GM23338 (cell line): ENCODE measurements around the gene CYB5D1. TPM values are rescaled to one million over a fixed set of nuclear protein-coding genes. Genes with fewer than 3 reads are reported as not detected.
A peak's percentile ranks its signal among the peaks of the same experiment; 100 is the strongest.

Experiments
- ATAC-seq: fragments of 200-7000 bp; cut with Tn5 transposase; 3 replicates; pipeline ENCODE4 v1.9.1; 2020
- DNase-seq: peaks from one replicate; pipeline ENCODE4 v3.0.0-alpha.2; 2015; ENCODE audit warnings: low spot score
- H2AFZ ChIP-seq: fragments of 200-600 bp; sonication (generic); 2 replicates; pipeline ENCODE4 v1.8.0; 2016; ENCODE audit warnings: antibody characterized with exemption, mild to moderate bottlenecking, moderate library complexity
- H3F3A ChIP-seq: fragments of 200-600 bp; sonication (generic); replicated peaks from 2 replicates; pipeline ENCODE4 v1.8.0; 2017; ENCODE audit warnings: antibody characterized with exemption, mixed run types, low read depth
- H3K27ac ChIP-seq: fragments of 200-600 bp; sonication (generic); 2 replicates; pipeline ENCODE4 v1.6.1; 2016; ENCODE audit warnings: low read depth
- H3K27me3 ChIP-seq: fragments of 200-600 bp; sonication (generic); 2 replicates; pipeline ENCODE4 v1.8.0; 2016; ENCODE audit warnings: mild to moderate bottlenecking, mixed run types, moderate library complexity; ENCODE audit not compliant: insufficient read depth
- H3K36me3 ChIP-seq: fragments of 200-600 bp; sonication (generic); 2 replicates; pipeline ENCODE4 v1.8.0; 2016; ENCODE audit warnings: mild to moderate bottlenecking; ENCODE audit not compliant: insufficient read depth
- H3K4me1 ChIP-seq: fragments of 200-600 bp; sonication (generic); 2 replicates; pipeline ENCODE4 v1.8.0; 2016; ENCODE audit warnings: mild to moderate bottlenecking, moderate library complexity; ENCODE audit not compliant: insufficient read depth
- H3K4me2 ChIP-seq: fragments of 200-600 bp; sonication (generic); 2 replicates; pipeline ENCODE4 v1.7.1; 2017; ENCODE audit warnings: mixed run types
- H3K4me3 ChIP-seq: fragments of 200-600 bp; sonication (generic); 2 replicates; pipeline ENCODE4 v1.6.1; 2016; ENCODE audit warnings: mixed run types
- H3K79me2 ChIP-seq: fragments of 200-600 bp; sonication (generic); replicated peaks from 2 replicates; pipeline ENCODE4 v1.8.0; 2017; ENCODE audit warnings: mild to moderate bottlenecking; ENCODE audit not compliant: insufficient read depth
- H3K9me2 ChIP-seq: fragments of 200-600 bp; sonication (generic); 2 replicates; pipeline ENCODE4 v1.8.0; 2017; ENCODE audit not compliant: insufficient read depth
- H4K20me1 ChIP-seq: fragments of 200-600 bp; sonication (generic); replicated peaks from 2 replicates; pipeline ENCODE4 v1.8.0; 2017; ENCODE audit warnings: mild to moderate bottlenecking; ENCODE audit not compliant: insufficient read depth
- H3K27ac Mint-ChIP-seq: 2 replicates; pipeline ENCODE4 v1.8.0; 2020; ENCODE audit warnings: inconsistent platforms, mild to moderate bottlenecking, moderate library complexity, mixed read lengths
- H3K27me3 Mint-ChIP-seq: 3 replicates; pipeline ENCODE4 v1.8.0; 2022; ENCODE audit warnings: low read depth, mild to moderate bottlenecking, moderate library complexity, mixed read lengths, inconsistent platforms; ENCODE audit not compliant: insufficient read depth, poor library complexity
- H3K36me3 Mint-ChIP-seq: 3 replicates; pipeline ENCODE4 v1.8.0; 2021; ENCODE audit warnings: low read depth, mild to moderate bottlenecking, inconsistent platforms, moderate library complexity, mixed read lengths
- H3K4me1 Mint-ChIP-seq: 3 replicates; pipeline ENCODE4 v1.8.0; 2020; ENCODE audit warnings: mild to moderate bottlenecking, inconsistent platforms, mixed read lengths
- H3K4me3 Mint-ChIP-seq: 3 replicates; pipeline ENCODE4 v1.8.0; 2021; ENCODE audit warnings: moderate library complexity, mild to moderate bottlenecking, inconsistent platforms, mixed read lengths
- H3K9me3 Mint-ChIP-seq: 3 replicates; pipeline ENCODE4 v1.8.0; 2020; ENCODE audit warnings: moderate library complexity, mild to moderate bottlenecking, inconsistent platforms, mixed read lengths
- CREB1 ChIP-seq: fragments of 250-450 bp; sonication (Bioruptor Pico); IDR thresholded peaks from 2 replicates; pipeline ENCODE4 v1.5.0; 2020; ENCODE audit warnings: low read depth, mild to moderate bottlenecking, moderate library complexity
- REST ChIP-seq: IDR thresholded peaks from one replicate; pipeline ENCODE4 v1.6.1; 2018; ENCODE audit warnings: antibody characterized with exemption; ENCODE audit not compliant: unreplicated experiment
- ZNF331 ChIP-seq: fragments of 250-450 bp; sonication (Bioruptor Pico); IDR thresholded peaks from 2 replicates; pipeline ENCODE4 v1.5.0; 2020; ENCODE audit warnings: low read depth, mild to moderate bottlenecking, moderate library complexity
- ZNF462 ChIP-seq: fragments of 250-450 bp; sonication (Bioruptor Pico); IDR thresholded peaks from 2 replicates; pipeline ENCODE4 v1.5.0; 2020; ENCODE audit warnings: mild to moderate bottlenecking, moderate library complexity
- polyA plus RNA-seq: library from polyadenylated mRNA; unstranded; fragments of >200 nt; fragmentation: Nextera tagmentation; extraction: Ambion mirVana; gene quantifications from 2 replicates; pipeline ENCODE4 v1.2.1, GENCODE V29; 2016
- total RNA-seq: library from RNA; depleted of rRNA; stranded (reverse); fragments of >200 nt; shearing (Covaris generic); gene quantifications from 2 replicates; pipeline ENCODE4 v1.2.3, GENCODE V29; 2014

The CYB5D1 gene
- total and polyA plus RNA-seq, 2 experiments from 2014 or later, result 3.5 to 8.4 TPM

- H3K27ac Mint-ChIP-seq, result peak overlapping the region; percentile 57; the same call in 1 of the 2 replicates
- peak; percentile 65 for ATAC-seq
- H3K27ac ChIP-seq, result no peak overlapping the region
Observed at GRCh38 chr17:7903154-7904103, 45.6 kb downstream of the CYB5D1 start.

GRCh38 chr17:7909089-7909488 is 51.3 kb downstream of the CYB5D1 start:
- Mint-ChIP-seq H3K4me1 (no peaks in the 10 kb centered on the region), H3K27ac (no peak overlapping the region), H3K9me3 (no peaks in the 10 kb centered on the region), H3K36me3 (peaks cover 7% of the 10 kb centered on the region; the same call in 2 of the 3 replicates), H3K4me3 (no peak overlapping the region), H3K27me3 (peaks cover 2% of the 10 kb centered on the region)
- Histone ChIP-seq H3K36me3 (no peaks in the 10 kb centered on the region), H3K9me2 (no peaks in the 10 kb centered on the region), H3K4me2 (no peak overlapping the region), H2AFZ (no peak overlapping the region), H3K27ac (no peak overlapping the region), H3K79me2 (no peaks in the 10 kb centered on the region), H3K4me3 (no peak overlapping the region), H3F3A (no peaks in the 10 kb centered on the region), H3K4me1 (no peaks in the 10 kb centered on the region), H3K27me3 (peaks cover 6% of the 10 kb centered on the region), H4K20me1 (no peaks in the 10 kb centered on the region)
- TF ChIP-seq ZNF462, result no peak
- no peak for TF ChIP-seq CREB1 (CRISPR knock-in tag)
- no peak for DNase-seq
- ATAC-seq, result no peak

More at GRCh38 chr17:7903154-7904103, 45.6 kb downstream of the CYB5D1 start:
- H3K27me3 Mint-ChIP-seq, result peaks cover 10% of the 10 kb centered on the region
- Histone ChIP-seq H3K36me3 (no peaks in the 10 kb centered on the region), H3K27me3 (no peaks in the 10 kb centered on the region), H2AFZ (no peak overlapping the region), H3K4me1 (no peaks in the 10 kb centered on the region), H3F3A (no peaks in the 10 kb centered on the region), H3K9me2 (no peaks in the 10 kb centered on the region), H4K20me1 (no peaks in the 10 kb centered on the region), H3K79me2 (no peaks in the 10 kb centered on the region), H3K4me3 (no peak overlapping the region), H3K4me2 (no peak overlapping the region)
- no peaks in the 10 kb centered on the region for H3K9me3 Mint-ChIP-seq
- 0 out of 3 replicates have a peak, but pooled peaks cover 3% of the 10 kb centered on the region for H3K4me1 Mint-ChIP-seq
- no peak overlapping the region for H3K4me3 Mint-ChIP-seq
- TF ChIP-seq ZNF331 (CRISPR knock-in tag) (no peak), REST (no peak)
- DNase-seq, result no peak
- H3K36me3 Mint-ChIP-seq, result peaks cover 21% of the 10 kb centered on the region; the same call in 2 of the 3 replicates
